Umbilical cord (tissue), 2 donors: ENCODE measurements around the gene TCAP. TPM values are rescaled to one million over a fixed set of nuclear protein-coding genes. Genes with fewer than 3 reads are reported as not detected.

ENCODE experiments used
- DNase-seq: peaks from one replicate; pipeline ENCODE4 v3.0.0-alpha.2; 2015; ENCODE audit warnings: low spot score
- total RNA-seq: library from RNA; depleted of rRNA; stranded (reverse); fragments of >200 nt; gene quantifications from one replicate; pipeline ENCODE4 v1.2.3, GENCODE V29; 2014; ENCODE audit warnings: low replicate concordance; ENCODE audit not compliant: insufficient read depth

Gene TCAP
- total RNA-seq, 1 donor from 2014 or later, result 0.24 TPM

GRCh38 chr17:39648616-39649366, 16.4 kb upstream of the TCAP start:
- DNase-seq, result no peak

- DNase-seq, result no peak
Measured at GRCh38 chr17:39650121-39650579, 15.0 kb upstream of the TCAP start.

DNA sequence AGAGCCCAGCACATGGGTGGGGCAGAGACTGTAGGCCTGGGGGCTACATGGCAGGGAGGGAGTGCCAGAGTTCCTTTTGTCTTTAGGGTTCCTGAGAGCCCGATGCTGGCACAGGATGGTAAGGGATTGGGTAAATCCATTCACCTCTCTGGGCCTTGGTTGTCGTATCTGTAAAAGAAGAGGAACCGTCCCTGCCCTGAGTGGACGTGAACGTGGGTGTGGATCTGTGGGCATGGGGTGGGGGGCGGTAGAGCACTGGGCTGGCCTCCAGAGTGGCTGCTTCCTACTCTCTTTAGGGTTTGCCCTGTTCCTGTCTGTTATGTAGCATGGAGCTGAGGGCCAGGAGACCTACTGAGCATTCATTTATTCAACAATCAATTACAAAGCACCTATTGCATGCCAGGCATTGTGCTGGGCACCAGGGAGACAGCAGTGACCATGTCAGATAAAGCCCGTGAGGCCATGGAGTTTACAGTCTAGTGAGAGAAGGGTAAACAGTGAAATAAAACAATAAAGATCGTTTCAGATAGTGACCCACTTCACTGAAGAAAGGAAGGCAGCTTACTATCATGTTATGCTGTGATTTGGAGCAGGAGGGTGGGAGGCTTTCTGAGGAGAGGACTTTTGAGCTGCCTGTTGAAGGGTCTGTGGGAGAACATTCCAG, 13.1 kb upstream of the TCAP start:
- no peak for DNase-seq

- peak; percentile 75 for DNase-seq
Measured at GRCh38 chr17:39652587-39653315, 12.4 kb upstream of the TCAP start.

GRCh38 chr17:39653316-39653661, 11.9 kb upstream of the TCAP start:
- DNase-seq, result no peak

GRCh38 chr17:39653662-39654331, 11.4 kb upstream of the TCAP start:
- DNase-seq, result no peak

GRCh38 chr17:39655105-39655504, 10.0 kb upstream of the TCAP start:
- no peak for DNase-seq

DNA sequence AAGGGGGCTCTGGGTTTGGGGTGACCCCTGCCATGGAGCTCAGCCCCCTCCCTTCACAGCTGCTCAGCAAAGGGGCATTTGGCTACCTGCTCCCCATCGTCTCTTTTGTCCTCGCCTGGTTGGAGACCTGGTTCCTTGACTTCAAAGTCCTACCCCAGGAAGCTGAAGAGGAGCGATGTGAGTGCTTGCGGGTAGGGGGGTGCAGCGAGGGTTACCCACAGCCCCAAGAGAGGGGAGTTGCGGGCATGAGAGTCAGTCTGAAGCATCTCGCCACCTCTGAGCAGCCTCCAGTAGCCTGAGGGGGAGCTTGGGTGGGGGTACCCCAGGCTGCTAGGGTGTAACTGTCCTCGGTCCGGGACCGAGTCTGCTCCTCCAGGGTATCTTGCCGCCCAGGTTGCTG, 6.8 kb upstream of the TCAP start:
- DNase-seq, result no peak

DNA sequence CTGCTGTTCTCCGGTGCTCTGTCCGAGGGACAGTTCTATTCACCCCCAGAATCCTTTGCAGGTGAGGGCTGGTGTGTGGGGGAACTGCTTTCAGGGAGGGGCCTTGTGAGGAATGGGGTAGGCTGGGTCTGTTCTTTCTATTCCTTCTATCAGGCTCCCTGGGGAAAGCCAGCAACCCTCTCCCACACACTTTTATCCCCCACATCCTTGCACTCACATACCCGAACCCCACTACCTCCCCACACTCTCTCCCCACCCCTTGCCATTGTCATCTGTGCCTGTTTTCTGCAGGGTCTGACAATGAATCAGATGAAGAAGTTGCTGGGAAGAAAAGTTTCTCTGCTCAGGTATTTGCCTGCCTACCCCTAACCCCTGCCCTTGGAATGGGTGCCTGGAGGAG, 6.4 kb upstream of the TCAP start:
- DNase-seq, result no peak

GRCh38 chr17:39659279-39660010, 5.7 kb upstream of the TCAP start:
- DNase-seq, result no peak

DNA sequence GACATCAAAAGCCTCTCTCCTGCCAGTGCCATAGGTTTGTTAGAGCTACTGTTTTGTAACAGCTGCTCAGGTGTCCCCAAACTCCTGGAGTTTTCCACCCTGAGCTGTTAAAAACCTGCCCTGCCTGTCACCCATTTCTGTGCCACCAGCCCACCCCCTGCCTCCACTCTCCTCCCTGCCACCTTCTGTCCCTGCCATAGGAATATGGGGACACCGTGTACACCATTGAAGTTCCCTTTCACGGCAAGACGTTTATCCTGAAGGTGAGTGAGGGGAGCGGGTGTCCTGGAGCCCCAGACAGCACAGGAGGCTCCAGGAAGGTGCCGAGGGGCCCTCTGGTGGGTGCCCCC, 5.2 kb upstream of the TCAP start:
- DNase-seq, result no peak

DNA sequence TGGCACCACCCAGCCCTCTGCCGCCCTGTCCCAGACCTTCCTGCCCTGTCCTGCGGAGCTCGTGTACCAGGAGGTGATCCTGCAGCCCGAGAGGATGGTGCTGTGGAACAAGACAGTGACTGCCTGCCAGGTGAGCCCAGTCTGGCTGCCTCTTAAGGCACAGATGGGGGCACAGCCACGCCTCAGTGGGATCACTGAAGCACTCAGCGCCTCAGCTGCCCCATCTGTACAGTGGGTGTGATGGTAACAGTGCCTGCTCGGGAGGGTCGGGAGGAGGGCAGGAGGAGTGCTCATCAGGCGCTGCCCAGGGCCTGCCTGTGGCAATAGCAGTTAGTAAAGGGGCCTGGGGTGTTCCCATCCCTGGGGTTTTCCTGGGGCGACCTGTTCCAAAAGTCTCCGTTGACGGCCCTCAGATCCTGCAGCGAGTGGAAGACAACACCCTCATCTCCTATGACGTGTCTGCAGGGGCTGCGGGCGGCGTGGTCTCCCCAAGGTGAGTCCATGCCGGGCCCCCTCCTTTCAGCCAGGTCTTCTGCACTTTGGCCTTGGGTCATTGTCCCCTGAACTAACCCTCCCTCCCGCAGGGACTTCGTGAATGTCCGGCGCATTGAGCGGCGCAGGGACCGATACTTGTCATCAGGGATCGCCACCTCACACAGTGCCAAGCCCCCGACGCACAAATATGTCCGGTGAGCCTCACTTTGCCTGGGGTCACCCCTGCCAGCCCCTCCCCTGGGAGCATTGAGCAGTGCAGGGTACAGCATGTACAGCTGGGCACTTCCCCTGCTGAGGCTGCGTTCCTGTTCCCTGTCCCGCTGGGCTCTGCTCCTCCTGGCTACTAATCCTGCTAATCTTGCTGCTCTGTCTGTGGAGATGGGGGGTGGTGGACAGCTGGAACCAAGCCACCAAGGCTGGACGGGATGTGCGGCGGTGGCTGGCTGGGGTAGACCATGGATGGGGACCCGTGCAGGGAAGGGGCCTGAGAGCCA, 4.5 kb upstream of the TCAP start:
- DNase-seq, result no peak

GRCh38 chr17:39661744-39662541, 3.2 kb upstream of the TCAP start:
- DNase-seq, result no peak

- no peak for DNase-seq
Measured at GRCh38 chr17:39662551-39663339, 2.4 kb upstream of the TCAP start.

DNA sequence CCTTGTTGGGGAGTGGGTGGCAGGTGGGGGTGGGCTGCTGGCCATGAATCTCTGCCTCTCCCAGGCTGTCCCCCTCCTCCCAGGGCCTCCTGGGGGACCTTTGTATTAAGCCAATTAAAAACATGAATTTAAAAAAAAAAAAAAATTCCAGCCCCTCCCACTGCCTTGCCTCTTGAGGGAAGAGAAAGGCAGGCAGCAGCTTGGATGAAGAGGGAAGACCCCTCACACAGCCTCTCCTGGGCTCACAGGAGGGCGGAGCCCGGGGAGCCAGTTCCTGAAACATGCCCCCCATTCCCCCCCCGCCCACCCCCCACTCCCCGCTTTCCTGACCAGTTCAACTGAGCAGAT, 1.8 kb upstream of the TCAP start:
- no peak for DNase-seq

GRCh38 chr17:39663688-39664580, 1.2 kb upstream of the TCAP start:
- no peak for DNase-seq

DNA sequence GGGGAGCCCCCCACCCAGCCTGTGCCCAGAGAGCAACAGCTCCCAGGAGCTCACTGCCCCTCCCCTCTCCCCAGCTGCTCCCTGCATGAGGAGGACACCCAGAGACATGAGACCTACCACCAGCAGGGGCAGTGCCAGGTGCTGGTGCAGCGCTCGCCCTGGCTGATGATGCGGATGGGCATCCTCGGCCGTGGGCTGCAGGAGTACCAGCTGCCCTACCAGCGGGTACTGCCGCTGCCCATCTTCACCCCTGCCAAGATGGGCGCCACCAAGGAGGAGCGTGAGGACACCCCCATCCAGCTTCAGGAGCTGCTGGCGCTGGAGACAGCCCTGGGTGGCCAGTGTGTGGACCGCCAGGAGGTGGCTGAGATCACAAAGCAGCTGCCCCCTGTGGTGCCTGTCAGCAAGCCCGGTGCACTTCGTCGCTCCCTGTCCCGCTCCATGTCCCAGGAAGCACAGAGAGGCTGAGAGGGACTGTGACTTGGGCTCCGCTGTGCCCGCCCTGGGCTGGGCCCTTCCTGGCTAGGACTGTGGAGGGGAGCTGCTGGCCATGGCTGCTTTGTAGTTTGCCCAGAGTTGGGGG, 584 bp downstream of the TCAP start:
- DNase-seq, result no peak
